Measurements from ENCODE around the gene DBNDD1. TPM values are rescaled to one million over a fixed set of nuclear protein-coding genes. Genes with fewer than 3 reads are reported as not detected.
"Not testable (repeated sequence)": the region's sequence is repeated elsewhere in the genome, so short reads cannot be mapped to it uniquely, and the experiment has no call there.

DBNDD1 gene
- total and polyA plus RNA-seq, 2 experiments from 2014 or later, result 63.3 to 90.8 TPM

DNA sequence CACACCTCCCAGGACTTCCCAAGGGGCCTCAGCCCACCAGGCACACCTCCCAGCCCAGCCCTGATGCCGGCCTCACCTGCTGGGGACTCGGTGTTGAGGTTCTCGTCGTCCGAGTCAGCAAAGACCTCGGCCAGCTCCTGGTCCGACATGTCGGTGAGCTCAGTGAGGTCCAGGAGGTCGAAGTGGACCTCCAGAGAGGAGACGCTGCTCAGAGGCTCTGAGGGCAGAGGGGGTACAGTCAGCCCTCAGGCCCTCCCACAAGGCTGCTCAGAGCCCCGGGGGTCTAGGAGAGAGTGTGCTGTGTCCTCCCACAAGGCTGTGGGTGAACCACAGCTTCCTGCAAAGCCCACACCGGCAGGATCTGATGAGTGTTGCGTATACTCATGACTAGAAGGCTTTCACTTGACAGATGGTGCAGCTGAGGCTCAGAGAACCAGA, 10.5 kb downstream of the DBNDD1 start (continued):
- TF ChIP-seq, protein P1, sequence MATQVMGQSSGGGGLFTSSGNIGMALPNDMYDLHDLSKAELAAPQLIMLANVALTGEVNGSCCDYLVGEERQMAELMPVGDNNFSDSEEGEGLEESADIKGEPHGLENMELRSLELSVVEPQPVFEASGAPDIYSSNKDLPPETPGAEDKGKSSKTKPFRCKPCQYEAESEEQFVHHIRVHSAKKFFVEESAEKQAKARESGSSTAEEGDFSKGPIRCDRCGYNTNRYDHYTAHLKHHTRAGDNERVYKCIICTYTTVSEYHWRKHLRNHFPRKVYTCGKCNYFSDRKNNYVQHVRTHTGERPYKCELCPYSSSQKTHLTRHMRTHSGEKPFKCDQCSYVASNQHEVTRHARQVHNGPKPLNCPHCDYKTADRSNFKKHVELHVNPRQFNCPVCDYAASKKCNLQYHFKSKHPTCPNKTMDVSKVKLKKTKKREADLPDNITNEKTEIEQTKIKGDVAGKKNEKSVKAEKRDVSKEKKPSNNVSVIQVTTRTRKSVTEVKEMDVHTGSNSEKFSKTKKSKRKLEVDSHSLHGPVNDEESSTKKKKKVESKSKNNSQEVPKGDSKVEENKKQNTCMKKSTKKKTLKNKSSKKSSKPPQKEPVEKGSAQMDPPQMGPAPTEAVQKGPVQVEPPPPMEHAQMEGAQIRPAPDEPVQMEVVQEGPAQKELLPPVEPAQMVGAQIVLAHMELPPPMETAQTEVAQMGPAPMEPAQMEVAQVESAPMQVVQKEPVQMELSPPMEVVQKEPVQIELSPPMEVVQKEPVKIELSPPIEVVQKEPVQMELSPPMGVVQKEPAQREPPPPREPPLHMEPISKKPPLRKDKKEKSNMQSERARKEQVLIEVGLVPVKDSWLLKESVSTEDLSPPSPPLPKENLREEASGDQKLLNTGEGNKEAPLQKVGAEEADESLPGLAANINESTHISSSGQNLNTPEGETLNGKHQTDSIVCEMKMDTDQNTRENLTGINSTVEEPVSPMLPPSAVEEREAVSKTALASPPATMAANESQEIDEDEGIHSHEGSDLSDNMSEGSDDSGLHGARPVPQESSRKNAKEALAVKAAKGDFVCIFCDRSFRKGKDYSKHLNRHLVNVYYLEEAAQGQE (IDR thresholded peaks at IDR 0.05; ENCODE audit: unreplicated experiment), result no peak
- TF ChIP-seq EZH2 (IDR thresholded peaks at IDR 0.05; ENCODE audit: low read depth, unreplicated experiment) (no peak), STAT1 (IDR thresholded peaks at IDR 0.05; ENCODE audit: unreplicated experiment) (no peak), EZH2phosphoT487 (IDR thresholded peaks at IDR 0.05; ENCODE audit: unreplicated experiment) (no peak), POLR2AphosphoS5 (IDR thresholded peaks at IDR 0.05; ENCODE audit: low read depth) (no peak), CREB1 (CRISPR knock-in tag; IDR thresholded peaks at IDR 0.05; ENCODE audit: low read depth) (no peak)
- TF ChIP-seq, protein P2, sequence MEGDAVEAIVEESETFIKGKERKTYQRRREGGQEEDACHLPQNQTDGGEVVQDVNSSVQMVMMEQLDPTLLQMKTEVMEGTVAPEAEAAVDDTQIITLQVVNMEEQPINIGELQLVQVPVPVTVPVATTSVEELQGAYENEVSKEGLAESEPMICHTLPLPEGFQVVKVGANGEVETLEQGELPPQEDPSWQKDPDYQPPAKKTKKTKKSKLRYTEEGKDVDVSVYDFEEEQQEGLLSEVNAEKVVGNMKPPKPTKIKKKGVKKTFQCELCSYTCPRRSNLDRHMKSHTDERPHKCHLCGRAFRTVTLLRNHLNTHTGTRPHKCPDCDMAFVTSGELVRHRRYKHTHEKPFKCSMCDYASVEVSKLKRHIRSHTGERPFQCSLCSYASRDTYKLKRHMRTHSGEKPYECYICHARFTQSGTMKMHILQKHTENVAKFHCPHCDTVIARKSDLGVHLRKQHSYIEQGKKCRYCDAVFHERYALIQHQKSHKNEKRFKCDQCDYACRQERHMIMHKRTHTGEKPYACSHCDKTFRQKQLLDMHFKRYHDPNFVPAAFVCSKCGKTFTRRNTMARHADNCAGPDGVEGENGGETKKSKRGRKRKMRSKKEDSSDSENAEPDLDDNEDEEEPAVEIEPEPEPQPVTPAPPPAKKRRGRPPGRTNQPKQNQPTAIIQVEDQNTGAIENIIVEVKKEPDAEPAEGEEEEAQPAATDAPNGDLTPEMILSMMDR (conservative IDR thresholded peaks at IDR 0.05; ENCODE audit: low read depth in 2 of 2), result no peak

DNA sequence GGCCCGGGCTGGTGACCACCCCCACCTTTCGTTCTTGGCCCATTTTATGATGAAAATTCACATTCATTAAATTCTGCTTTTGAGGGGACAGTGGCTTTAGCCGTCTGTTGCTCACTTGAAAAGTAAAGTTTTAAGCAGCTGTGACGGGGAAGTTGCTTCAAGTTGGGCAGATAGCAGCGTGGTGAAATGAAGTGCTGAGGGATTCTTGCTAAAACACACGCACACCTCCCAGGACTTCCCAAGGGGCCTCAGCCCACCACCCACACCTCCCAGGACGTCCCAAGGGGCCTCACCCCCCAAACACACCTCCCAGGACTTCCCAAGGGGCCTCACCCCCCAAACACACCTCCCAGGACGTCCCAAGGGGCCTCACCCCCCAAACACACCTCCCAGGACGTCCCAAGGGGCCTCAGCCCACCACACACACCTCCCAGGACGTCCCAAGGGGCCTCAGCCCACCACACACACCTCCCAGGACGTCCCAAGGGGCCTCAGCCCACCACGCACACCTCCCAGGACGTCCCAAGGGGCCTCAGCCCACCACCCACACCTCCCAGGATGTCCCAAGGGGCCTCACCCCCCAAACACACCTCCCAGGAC, 11.5 kb downstream of the DBNDD1 start:
- not testable (repeated sequence) for ATAC-seq; H4K20me1 ChIP-seq (replicated peaks; ENCODE audit: insufficient read depth); H3K27ac ChIP-seq (ENCODE audit: low read depth); H3K36me3 ChIP-seq (ENCODE audit: insufficient read depth); H3K4me3 ChIP-seq; H3K27ac Mint-ChIP-seq; H3K4me3 Mint-ChIP-seq; H3K9me2 ChIP-seq (ENCODE audit: insufficient read depth); H3K4me2 ChIP-seq; H2AFZ ChIP-seq; H3K79me2 ChIP-seq (replicated peaks; ENCODE audit: insufficient read depth); DNase-seq (ENCODE audit: low spot score); H3K36me3 Mint-ChIP-seq (ENCODE audit: low read depth); H3K4me1 ChIP-seq (ENCODE audit: insufficient read depth); H3K9me3 Mint-ChIP-seq; H3F3A ChIP-seq (replicated peaks; ENCODE audit: low read depth); H3K4me1 Mint-ChIP-seq; H3K27me3 ChIP-seq (ENCODE audit: insufficient read depth)
- peaks cover 18% of the 10 kb centered on the region for H3K27me3 Mint-ChIP-seq (ENCODE audit: insufficient read depth, low read depth, poor library complexity)

DNA sequence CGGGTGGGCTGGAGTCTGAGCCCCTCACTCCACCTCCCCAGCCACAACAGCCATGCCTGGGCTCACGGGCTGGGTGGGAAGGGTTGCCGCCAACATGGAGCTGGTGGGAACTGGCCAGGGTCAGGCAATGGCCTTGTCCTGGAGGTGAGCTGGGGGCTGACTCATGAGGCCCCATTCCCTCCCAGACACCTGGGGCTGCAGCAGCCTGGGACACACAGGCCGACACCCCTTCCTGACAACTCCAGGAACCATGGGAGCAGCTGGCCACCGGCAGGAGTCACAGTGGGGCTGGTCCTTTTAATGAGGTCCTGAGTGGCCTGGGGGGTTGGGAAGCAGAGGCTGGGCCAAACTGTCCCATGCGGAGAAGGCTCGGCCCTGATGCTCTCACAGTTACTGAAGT, 12.2 kb downstream of the DBNDD1 start:
- Histone ChIP-seq H3K36me3 (ENCODE audit: insufficient read depth) (no peaks in the 10 kb centered on the region), H3K79me2 (replicated peaks; ENCODE audit: insufficient read depth) (no peaks in the 10 kb centered on the region), H3K27ac (ENCODE audit: low read depth) (no peak overlapping the region), H3K9me2 (ENCODE audit: insufficient read depth) (no peaks in the 10 kb centered on the region), H2AFZ (no peak overlapping the region), H4K20me1 (replicated peaks; ENCODE audit: insufficient read depth) (no peaks in the 10 kb centered on the region), H3K4me3 (no peak overlapping the region), H3F3A (replicated peaks; ENCODE audit: low read depth) (0 out of 2 replicates have a peak, but pooled peaks cover 6% of the 10 kb centered on the region), H3K4me1 (ENCODE audit: insufficient read depth) (no peaks in the 10 kb centered on the region), H3K27me3 (ENCODE audit: insufficient read depth) (no peaks in the 10 kb centered on the region), H3K4me2 (no peak overlapping the region)
- Mint-ChIP-seq H3K9me3 (no peaks in the 10 kb centered on the region; the same call in 2 of the 3 replicates), H3K27ac (no peak overlapping the region), H3K36me3 (ENCODE audit: low read depth) (peaks cover 5% of the 10 kb centered on the region; the same call in 2 of the 3 replicates), H3K27me3 (ENCODE audit: insufficient read depth, low read depth, poor library complexity) (peaks cover 14% of the 10 kb centered on the region), H3K4me1 (no peaks in the 10 kb centered on the region; the same call in 1 of the 3 replicates), H3K4me3 (no peak overlapping the region)
- ATAC-seq (no peak), DNase-seq (ENCODE audit: low spot score) (no peak)
- TF ChIP-seq STAT1 (IDR thresholded peaks at IDR 0.05; ENCODE audit: unreplicated experiment) (no peak), ZNF331 (CRISPR knock-in tag; IDR thresholded peaks at IDR 0.05; ENCODE audit: low read depth) (no peak)
